GOT3 (cell line): ENCODE data around the gene WDR45.

Experiments used
- DNase-seq: peaks from one replicate; lab custom pipeline; 2025; ENCODE audit warnings: mixed read lengths; lab: John Stamatoyannopoulos, UW

WDR45 gene

GRCh38 chrX:49043220-49043986, 36.3 kb downstream of the WDR45 start, which contains the start of gene TFE3:
TFE3 (minus strand) TSS chrX:49043357; CDS start chrX:49043226, 131 bp downstream.
- peak; percentile 93 for DNase-seq

GRCh38 chrX:49042581-49043219, 37.0 kb downstream of the WDR45 start:
- no peak for DNase-seq

GRCh38 chrX:49041744-49042580, 37.7 kb downstream of the WDR45 start:
- DNase-seq, result no peak

- DNase-seq, result no peak
Measured at GRCh38 chrX:49040376-49040955, 39.2 kb downstream of the WDR45 start.

- DNase-seq, result peak; percentile 25
Measured at GRCh38 chrX:49039598-49040375, 39.9 kb downstream of the WDR45 start.

- DNase-seq, result no peak
Measured at GRCh38 chrX:49037883-49038475, 41.7 kb downstream of the WDR45 start.

- no peak for DNase-seq
Measured at GRCh38 chrX:49030283-49030682, 49.4 kb downstream of the WDR45 start.

DNA sequence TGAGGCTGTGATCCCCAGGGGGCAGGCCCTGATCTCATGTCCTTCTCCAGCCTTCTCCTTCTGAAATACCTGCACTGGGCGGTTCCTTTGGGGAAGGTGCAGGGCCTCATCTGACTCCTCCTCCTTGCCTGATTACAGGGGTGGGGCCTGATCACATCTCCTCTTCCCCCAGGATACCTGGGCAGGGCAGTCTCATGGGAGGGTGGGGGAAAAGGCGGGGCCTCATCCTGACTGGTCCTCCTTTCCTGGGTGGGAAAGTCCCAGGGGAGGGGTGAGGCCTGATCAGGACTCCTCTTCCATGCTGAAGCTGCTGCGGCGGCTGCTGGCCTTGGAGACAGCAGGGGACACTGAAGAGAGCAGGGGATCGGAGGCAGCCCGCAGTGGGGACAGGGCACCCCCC, 49.8 kb downstream of the WDR45 start:
- no peak for DNase-seq
